ENCODE measurements around the gene AHCYL1.

AHCYL1 gene

GRCh38 chr1:109984456-109985246 is at the start of gene AHCYL1:
AHCYL1 (plus strand) TSS chr1:109984765; CDS start chr1:109985053, 288 bp downstream.
- DNase-seq (ENCODE audit: low read depth), result peak; percentile 98

GRCh38 chr1:109935451-109935900 is 49.1 kb upstream of the AHCYL1 start:
- no peak for TF ChIP-seq CTCF (conservative IDR thresholded peaks at IDR 0.05; ENCODE audit: low read length)
- DNase-seq (ENCODE audit: low read depth), result no peak
- H3K4me3 ChIP-seq (ENCODE audit: low read length), result no peak overlapping the region

More at GRCh38 chr1:109984456-109985246, at the start of gene AHCYL1:
- peak within 1 kb of the TSS; percentile 90 for H3K4me3 ChIP-seq (ENCODE audit: low read length)
- TF ChIP-seq CTCF (conservative IDR thresholded peaks at IDR 0.05; ENCODE audit: low read length), result peak; percentile 91

GRCh38 chr1:109937738-109938137 is 46.8 kb upstream of the AHCYL1 start:
- H3K4me3 ChIP-seq (ENCODE audit: low read length), result no peak overlapping the region
- TF ChIP-seq CTCF (conservative IDR thresholded peaks at IDR 0.05; ENCODE audit: low read length), result no peak
- DNase-seq (ENCODE audit: low read depth), result no peak

GRCh38 chr1:109938556-109938955 is 46.0 kb upstream of the AHCYL1 start:
- TF ChIP-seq CTCF (conservative IDR thresholded peaks at IDR 0.05; ENCODE audit: low read length), result no peak
- no peak for DNase-seq (ENCODE audit: low read depth)

GRCh38 chr1:109942434-109942833 is 42.1 kb upstream of the AHCYL1 start:
- TF ChIP-seq CTCF (conservative IDR thresholded peaks at IDR 0.05; ENCODE audit: low read length), result no peak
- DNase-seq (ENCODE audit: low read depth), result no peak

More at GRCh38 chr1:109938556-109938955, 46.0 kb upstream of the AHCYL1 start:
- no peak overlapping the region for H3K4me3 ChIP-seq (ENCODE audit: low read length)

GRCh38 chr1:109944541-109944940 is 40.0 kb upstream of the AHCYL1 start:
- no peak for DNase-seq (ENCODE audit: low read depth)
- TF ChIP-seq CTCF (conservative IDR thresholded peaks at IDR 0.05; ENCODE audit: low read length), result no peak
- H3K4me3 ChIP-seq (ENCODE audit: low read length), result no peak overlapping the region

More at GRCh38 chr1:109942434-109942833, 42.1 kb upstream of the AHCYL1 start:
- no peak overlapping the region for H3K4me3 ChIP-seq (ENCODE audit: low read length)

- H3K4me3 ChIP-seq (ENCODE audit: low read length), result no peak overlapping the region
- no peak for TF ChIP-seq CTCF (conservative IDR thresholded peaks at IDR 0.05; ENCODE audit: low read length)
- no peak for DNase-seq (ENCODE audit: low read depth)
Observed at GRCh38 chr1:109946511-109946910, 38.1 kb upstream of the AHCYL1 start.

Data from AG10803 (cell line).